ENCODE measurements around the gene WDR54.

Gene WDR54

GRCh38 chr2:74423231-74424095 lies 1.9 kb downstream of the WDR54 start:
- no peak for DNase-seq (ENCODE audit: low read depth)
- H3K4me3 ChIP-seq (ENCODE audit: low read depth, low read length), result no peak overlapping the region
- TF ChIP-seq CTCF (IDR thresholded peaks at IDR 0.05; ENCODE audit: low read depth, low read length) (no peak), POLR2A (IDR thresholded peaks at IDR 0.05; ENCODE audit: extremely low read depth, insufficient read length) (no peak), MYC (IDR thresholded peaks at IDR 0.05; ENCODE audit: low read depth, low read length) (no peak), MAX (IDR thresholded peaks at IDR 0.05; ENCODE audit: low read depth, low read length) (no peak)

- DNase-seq (ENCODE audit: low read depth), result no peak
- no peak overlapping the region for H3K4me3 ChIP-seq (ENCODE audit: low read depth, low read length)
- TF ChIP-seq POLR2A (IDR thresholded peaks at IDR 0.05; ENCODE audit: extremely low read depth, insufficient read length), result no peak
- TF ChIP-seq MYC (IDR thresholded peaks at IDR 0.05; ENCODE audit: low read depth, low read length), result no peak
- TF ChIP-seq CTCF (IDR thresholded peaks at IDR 0.05; ENCODE audit: low read depth, low read length), result no peak
- no peak for TF ChIP-seq MAX (IDR thresholded peaks at IDR 0.05; ENCODE audit: low read depth, low read length)
Observed at GRCh38 chr2:74424139-74424992, 2.8 kb downstream of the WDR54 start.

GRCh38 chr2:74424995-74425406 lies 3.5 kb downstream of the WDR54 start:
- DNase-seq (ENCODE audit: low read depth), result no peak
- H3K4me3 ChIP-seq (ENCODE audit: low read depth, low read length), result no peak overlapping the region
- TF ChIP-seq MAX (IDR thresholded peaks at IDR 0.05; ENCODE audit: low read depth, low read length) (no peak), MYC (IDR thresholded peaks at IDR 0.05; ENCODE audit: low read depth, low read length) (no peak), CTCF (IDR thresholded peaks at IDR 0.05; ENCODE audit: low read depth, low read length) (no peak), POLR2A (IDR thresholded peaks at IDR 0.05; ENCODE audit: extremely low read depth, insufficient read length) (no peak)

- DNase-seq (ENCODE audit: low read depth), result no peak
- no peak overlapping the region for H3K4me3 ChIP-seq (ENCODE audit: low read depth, low read length)
- TF ChIP-seq POLR2A (IDR thresholded peaks at IDR 0.05; ENCODE audit: extremely low read depth, insufficient read length), result no peak
- no peak for TF ChIP-seq MAX (IDR thresholded peaks at IDR 0.05; ENCODE audit: low read depth, low read length)
- TF ChIP-seq CTCF (IDR thresholded peaks at IDR 0.05; ENCODE audit: low read depth, low read length), result no peak
Observed at GRCh38 chr2:74425523-74425922, 4.0 kb downstream of the WDR54 start.

- no peak for DNase-seq (ENCODE audit: low read depth)
- TF ChIP-seq MAX (IDR thresholded peaks at IDR 0.05; ENCODE audit: low read depth, low read length) (no peak), MYC (IDR thresholded peaks at IDR 0.05; ENCODE audit: low read depth, low read length) (no peak), POLR2A (IDR thresholded peaks at IDR 0.05; ENCODE audit: extremely low read depth, insufficient read length) (no peak), CTCF (IDR thresholded peaks at IDR 0.05; ENCODE audit: low read depth, low read length) (no peak)
- no peak overlapping the region for H3K4me3 ChIP-seq (ENCODE audit: low read depth, low read length)
Observed at GRCh38 chr2:74426181-74426758, 4.7 kb downstream of the WDR54 start.

Data from NB4 (cell line).